ENCODE data around the gene CNKSR1. TPM values are rescaled to one million over a fixed set of nuclear protein-coding genes. Genes with fewer than 3 reads are reported as not detected.

CNKSR1 gene
- total and polyA plus RNA-seq, 2 donors (not counting 1 experiment from before 2014, with no cell fraction given): 3.7 to 5.8 TPM

- intact Hi-C loops (cut with micrococcal nuclease): loop anchor here (1.0 kb wide), 5 partner anchors 59 to 262 kb away; partner anchors contain the start of genes CEP85, DHDDS and PDIK1L
- Histone ChIP-seq H3K27me3 (replicated peaks in 1 of 4; ENCODE audit: control extremely low read depth in 1 of 4, control insufficient read depth in 3 of 4, insufficient read depth in 4 of 4, low read length in 3 of 4) (no peaks in the 10 kb centered on the region), H3K9me3 (ENCODE audit: control extremely low read depth in 1 of 3, control insufficient read depth in 2 of 3, insufficient read depth in 1 of 3, low read length in 2 of 3) (no peaks in the 10 kb centered on the region), H3K4me3 (ENCODE audit: control extremely low read depth in 1 of 5, extremely low read depth in 1 of 5, insufficient read depth in 1 of 5, low read depth in 2 of 5, low read length in 4 of 5) (peak within 1 kb of the TSS; percentile 58 to 94 (median 86)), H2AFZ (ENCODE audit: insufficient read depth, low read depth, low read length, poor library complexity, severe bottlenecking) (peak within 1 kb of the TSS; percentile 94), H3K27ac (ENCODE audit: low read length in 2 of 2) (peak within 1 kb of the TSS; percentile 38 to 91), H3K36me3 (replicated peaks in 1 of 2; ENCODE audit: control extremely low read depth in 1 of 2, control insufficient read depth in 1 of 2, extremely low read depth in 1 of 2, insufficient read depth in 2 of 2, low read length in 1 of 2) (no peaks in the 10 kb centered on the region), H3K4me2 (replicated peaks; ENCODE audit: low read depth, low read length, poor library complexity, severe bottlenecking) (peak within 1 kb of the TSS; percentile 95), H3K79me2 (ENCODE audit: control insufficient read depth, insufficient read depth, low read length) (peaks cover 14% of the 10 kb centered on the region), H3K4me1 (ENCODE audit: control insufficient read depth in 2 of 2, insufficient read depth in 2 of 2, low read length in 2 of 2) (peaks cover 7 to 15% of the 10 kb centered on the region in 2 donors), H4K20me1 (ENCODE audit: control insufficient read depth, insufficient read depth, low read length, poor library complexity, severe bottlenecking) (no peaks in the 10 kb centered on the region), H3K9ac (ENCODE audit: low read length) (peak within 1 kb of the TSS; percentile 96)
- peak; percentile 92 for DNase-seq
- TF ChIP-seq CTCF (IDR thresholded peaks at IDR 0.05) (peak; percentile 79), EZH2 (IDR thresholded peaks at IDR 0.05; ENCODE audit: borderline replicate concordance, insufficient read depth, low read depth, low read length, poor library complexity, severe bottlenecking) (no peak)
- CTCF ChIA-PET: interaction anchor here (0.6 to 2.2 kb wide), 38 partner anchors 8 to 263 kb away, joined by 3 to 42 read pairs (median 4); partner anchors contain the start of genes CD52, CEP85, DHDDS and PDIK1L
- Mint-ChIP-seq H3K27me3 (no peaks in the 10 kb centered on the region), H3K4me3 (peak within 1 kb of the TSS; percentile 93), H3K27ac (peak within 1 kb of the TSS; percentile 85), H3K9me3 (ENCODE audit: insufficient read depth) (no peaks in the 10 kb centered on the region), H3K4me1 (peaks cover 15% of the 10 kb centered on the region)
- WGBS (ENCODE audit: insufficient coverage): 1% methylated on average over 72 of the region's 76 CpGs
- POLR2A ChIA-PET: interaction anchor here (0.9 to 1.1 kb wide), 2 partner anchors 64 to 119 kb away, joined by 3 to 5 read pairs; partner anchors contain the start of gene CEP85
- ATAC-seq (ENCODE audit: low read depth): peak; percentile 97
Measured at GRCh38 chr1:26169669-26170471, 7.4 kb upstream of the CNKSR1 start, which contains the start of gene ZNF593. TSS of gene ZNF593 (plus strand) at chr1:26169908. CDS start at chr1:26169984, 76 bp downstream.

GRCh38 chr1:26170472-26170821 is 6.8 kb upstream of the CNKSR1 start:
- intact Hi-C loops (cut with micrococcal nuclease): no loop called here
- Histone ChIP-seq H3K4me2 (replicated peaks; ENCODE audit: low read depth, low read length, poor library complexity, severe bottlenecking) (peak overlapping the region; percentile 95), H3K9ac (ENCODE audit: low read length) (peak overlapping the region; percentile 96), H3K9me3 (ENCODE audit: control extremely low read depth in 1 of 3, control insufficient read depth in 2 of 3, insufficient read depth in 1 of 3, low read length in 2 of 3) (no peaks in the 10 kb centered on the region), H3K27ac (ENCODE audit: low read length in 2 of 2) (peak overlapping the region in 1 of 2 donors; percentile 91), H3K27me3 (replicated peaks in 1 of 4; ENCODE audit: control extremely low read depth in 1 of 4, control insufficient read depth in 3 of 4, insufficient read depth in 4 of 4, low read length in 3 of 4) (no peaks in the 10 kb centered on the region), H3K36me3 (replicated peaks in 1 of 2; ENCODE audit: control extremely low read depth in 1 of 2, control insufficient read depth in 1 of 2, extremely low read depth in 1 of 2, insufficient read depth in 2 of 2, low read length in 1 of 2) (no peaks in the 10 kb centered on the region), H3K4me1 (ENCODE audit: control insufficient read depth in 2 of 2, insufficient read depth in 2 of 2, low read length in 2 of 2) (peaks cover 7 to 15% of the 10 kb centered on the region in 2 donors), H3K79me2 (ENCODE audit: control insufficient read depth, insufficient read depth, low read length) (peaks cover 14% of the 10 kb centered on the region), H3K4me3 (ENCODE audit: control extremely low read depth in 1 of 5, extremely low read depth in 1 of 5, insufficient read depth in 1 of 5, low read depth in 2 of 5, low read length in 4 of 5) (peak overlapping the region; percentile 58 to 94 (median 86)), H4K20me1 (ENCODE audit: control insufficient read depth, insufficient read depth, low read length, poor library complexity, severe bottlenecking) (no peaks in the 10 kb centered on the region), H2AFZ (ENCODE audit: insufficient read depth, low read depth, low read length, poor library complexity, severe bottlenecking) (peak overlapping the region; percentile 94)
- Mint-ChIP-seq H3K27me3 (no peaks in the 10 kb centered on the region), H3K4me1 (peaks cover 15% of the 10 kb centered on the region), H3K9me3 (ENCODE audit: insufficient read depth) (no peaks in the 10 kb centered on the region), H3K4me3 (peak overlapping the region; percentile 93), H3K27ac (peak overlapping the region; percentile 85)
- POLR2A ChIA-PET: no interaction called here
- CTCF ChIA-PET: interaction anchor here (0.9 to 2.2 kb wide), 19 partner anchors 8 to 262 kb away, joined by 3 to 42 read pairs (median 8); partner anchors contain the start of genes CEP85, DHDDS, PDIK1L and SH3BGRL3
- TF ChIP-seq EZH2 (IDR thresholded peaks at IDR 0.05; ENCODE audit: borderline replicate concordance, insufficient read depth, low read depth, low read length, poor library complexity, severe bottlenecking) (no peak), CTCF (IDR thresholded peaks at IDR 0.05) (no peak)
- ATAC-seq (ENCODE audit: low read depth): no peak
- 76% methylated on average over 9 of the region's 9 CpGs for WGBS (ENCODE audit: insufficient coverage)
- DNase-seq: no peak

Measured in B cell (primary cell).